DOHH2 (cell line): ENCODE results near the gene SLC25A33.

Source experiments
- H3F3A ChIP-seq: fragments of 200-600 bp; sonication (generic), shearing (Covaris generic); 2 replicates; pipeline ENCODE4 v1.6.0; 2016; ENCODE audit warnings: antibody characterized with exemption, mild to moderate bottlenecking; ENCODE audit not compliant: control insufficient read depth, insufficient read depth
- H3K27ac ChIP-seq: fragments of 200-600 bp; sonication (generic); 2 replicates; pipeline ENCODE4 v1.5.1; 2014; ENCODE audit warnings: low read depth, mild to moderate bottlenecking, low read length, moderate library complexity
- H3K27me3 ChIP-seq: fragments of 200-600 bp; sonication (generic); 2 replicates; pipeline ENCODE4 v1.6.1; 2014; ENCODE audit warnings: mild to moderate bottlenecking, low read length, mixed read lengths; ENCODE audit not compliant: control insufficient read depth
- H3K36me3 ChIP-seq: fragments of 200-600 bp; sonication (generic); 2 replicates; pipeline ENCODE4 v1.6.1; 2014; ENCODE audit warnings: mild to moderate bottlenecking, low read length, moderate library complexity, mixed read lengths; ENCODE audit not compliant: control insufficient read depth
- H3K4me1 ChIP-seq: fragments of 200-600 bp; sonication (generic); 2 replicates; pipeline ENCODE4 v1.6.1; 2014; ENCODE audit warnings: mild to moderate bottlenecking, low read length, mixed read lengths; ENCODE audit not compliant: control insufficient read depth
- H3K4me2 ChIP-seq: fragments of 200-600 bp; sonication (generic); 2 replicates; pipeline ENCODE4 v1.6.0; 2014; ENCODE audit warnings: mild to moderate bottlenecking, low read length, moderate library complexity
- H3K4me3 ChIP-seq: fragments of 200-600 bp; sonication (generic); 2 replicates; pipeline ENCODE4 v1.5.1; 2014; ENCODE audit warnings: mild to moderate bottlenecking, low read length, mixed read lengths
- H3K79me2 ChIP-seq: fragments of 200-600 bp; sonication (generic); 2 replicates; pipeline ENCODE4 v1.6.1; 2014; ENCODE audit warnings: mild to moderate bottlenecking, low read length, mixed read lengths; ENCODE audit not compliant: control insufficient read depth
- H3K9me2 ChIP-seq: fragments of 200-600 bp; sonication (generic); replicated peaks from 2 replicates; pipeline ENCODE4 v1.6.1; 2014; ENCODE audit warnings: mild to moderate bottlenecking, low read length, mixed read lengths; ENCODE audit not compliant: control insufficient read depth
- H3K9me3 ChIP-seq: fragments of 200-600 bp; sonication (generic); 2 replicates; pipeline ENCODE4 v1.6.1; 2014; ENCODE audit warnings: antibody characterized with exemption, low read length, mixed read lengths; ENCODE audit not compliant: control insufficient read depth, insufficient read depth
- H4K20me1 ChIP-seq: fragments of 200-600 bp; sonication (generic); 2 replicates; pipeline ENCODE4 v1.6.0; 2014; ENCODE audit warnings: low read depth, mild to moderate bottlenecking, antibody characterized with exemption, low read length, moderate library complexity; ENCODE audit not compliant: control insufficient read depth, insufficient read depth
- CTCF ChIP-seq: fragments of 200-600 bp; sonication (generic); IDR thresholded peaks from one replicate; pipeline ENCODE4 v1.5.1; 2014; ENCODE audit warnings: antibody characterized with exemption, mild to moderate bottlenecking, low read depth, low read length; ENCODE audit not compliant: poor library complexity, severe bottlenecking
- EZH2phosphoT487 ChIP-seq: fragments of 200-600 bp; sonication (generic); IDR thresholded peaks from 2 replicates; pipeline ENCODE4 v1.6.1; 2017; ENCODE audit warnings: borderline replicate concordance, mild to moderate bottlenecking, antibody characterized with exemption, low read length, moderate library complexity, mixed read lengths

The SLC25A33 gene

GRCh38 chr1:9603766-9604753, 64.8 kb downstream of the SLC25A33 start:
- TF ChIP-seq CTCF, result no peak
- no peak for TF ChIP-seq EZH2phosphoT487
- peaks cover 51% of the 10 kb centered on the region for H3K36me3 ChIP-seq

GRCh38 chr1:9604836-9605235, 65.6 kb downstream of the SLC25A33 start:
- H3F3A ChIP-seq, result no peaks in the 10 kb centered on the region
- peaks cover 52% of the 10 kb centered on the region for H3K36me3 ChIP-seq
- no peaks in the 10 kb centered on the region for H3K9me3 ChIP-seq
- no peak overlapping the region for H3K4me2 ChIP-seq
- no peak overlapping the region for H3K4me3 ChIP-seq
- H3K27ac ChIP-seq, result no peak overlapping the region
- TF ChIP-seq EZH2phosphoT487, result no peak
- no peak for TF ChIP-seq CTCF
- H3K9me2 ChIP-seq, result no peaks in the 10 kb centered on the region
- H3K79me2 ChIP-seq, result no peaks in the 10 kb centered on the region
- no peaks in the 10 kb centered on the region for H3K4me1 ChIP-seq
- H3K27me3 ChIP-seq, result no peaks in the 10 kb centered on the region
- no peaks in the 10 kb centered on the region for H4K20me1 ChIP-seq

More at GRCh38 chr1:9603766-9604753, 64.8 kb downstream of the SLC25A33 start:
- Histone ChIP-seq H3K4me1 (no peaks in the 10 kb centered on the region), H3K4me2 (no peak overlapping the region), H3K79me2 (no peaks in the 10 kb centered on the region), H3K27me3 (no peaks in the 10 kb centered on the region), H4K20me1 (no peaks in the 10 kb centered on the region), H3F3A (no peaks in the 10 kb centered on the region), H3K9me2 (no peaks in the 10 kb centered on the region), H3K9me3 (no peaks in the 10 kb centered on the region), H3K4me3 (no peak overlapping the region), H3K27ac (no peak overlapping the region)

- H3K27ac ChIP-seq, result no peak overlapping the region
- no peaks in the 10 kb centered on the region for H4K20me1 ChIP-seq
- H3K36me3 ChIP-seq, result peaks cover 45% of the 10 kb centered on the region
- H3K27me3 ChIP-seq, result no peaks in the 10 kb centered on the region
- no peaks in the 10 kb centered on the region for H3K9me2 ChIP-seq
- no peaks in the 10 kb centered on the region for H3K9me3 ChIP-seq
- no peaks in the 10 kb centered on the region for H3K4me1 ChIP-seq
- no peak overlapping the region for H3K4me3 ChIP-seq
- no peaks in the 10 kb centered on the region for H3F3A ChIP-seq
- H3K79me2 ChIP-seq, result no peaks in the 10 kb centered on the region
- no peak overlapping the region for H3K4me2 ChIP-seq
- TF ChIP-seq CTCF (no peak), EZH2phosphoT487 (no peak)
Measured at GRCh38 chr1:9605946-9606455, 66.7 kb downstream of the SLC25A33 start.
